Activated effector memory CD4-positive, alpha-beta T cell treated with anti-CD3 and anti-CD28 coated beads, Interleukin-2, amount 50 U/mL, for 16 hours (primary cell): ENCODE data around the gene KRCC1.

ENCODE experiments used
- DNase-seq: peaks from one replicate; pipeline ENCODE4 v3.0.0-alpha.2; 2020

KRCC1 gene

DNA sequence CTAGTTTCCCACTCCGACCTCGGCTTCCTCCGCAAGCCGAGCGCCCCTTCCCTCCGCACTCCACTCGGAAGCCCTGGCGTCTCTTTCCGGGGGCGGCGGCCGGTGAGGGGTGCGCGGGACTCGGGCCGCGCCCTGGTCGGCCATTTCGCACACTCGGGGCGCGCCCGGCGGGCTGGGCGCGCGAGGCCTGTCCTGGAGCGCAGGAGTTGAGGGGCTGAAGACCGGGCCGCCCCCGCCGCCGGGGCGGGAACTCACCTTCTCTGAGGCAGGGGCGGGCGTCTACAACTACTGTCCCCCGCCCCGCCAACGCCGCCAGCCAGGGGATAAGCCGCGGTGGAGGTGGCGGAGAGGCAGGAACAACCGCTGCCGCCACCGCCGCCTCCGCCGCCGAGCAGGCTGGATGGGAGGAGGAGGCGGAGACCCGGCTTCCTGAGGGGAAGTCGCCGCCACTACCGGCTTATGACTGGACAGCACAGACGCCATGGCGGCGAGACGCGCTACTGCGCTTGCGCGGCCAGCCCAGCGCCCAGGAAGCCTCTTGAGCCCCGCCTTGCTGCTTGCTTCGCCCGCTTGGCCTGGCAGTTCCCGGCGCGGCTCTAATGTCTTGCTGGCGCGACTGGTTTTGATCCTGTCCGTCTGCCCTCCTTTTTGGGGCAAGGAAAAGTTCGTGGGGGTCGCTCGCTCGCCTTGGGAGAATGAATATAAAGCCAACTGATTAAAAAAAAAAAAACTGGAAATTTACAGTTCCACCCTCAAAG is at the start of gene KRCC1:
TSS of gene KRCC1 (minus strand) at position 413 of the 758 bp plus-strand sequence. CDS start 27,220 bp downstream, outside the sequence.
- DNase-seq, result peak; percentile 98

DNA sequence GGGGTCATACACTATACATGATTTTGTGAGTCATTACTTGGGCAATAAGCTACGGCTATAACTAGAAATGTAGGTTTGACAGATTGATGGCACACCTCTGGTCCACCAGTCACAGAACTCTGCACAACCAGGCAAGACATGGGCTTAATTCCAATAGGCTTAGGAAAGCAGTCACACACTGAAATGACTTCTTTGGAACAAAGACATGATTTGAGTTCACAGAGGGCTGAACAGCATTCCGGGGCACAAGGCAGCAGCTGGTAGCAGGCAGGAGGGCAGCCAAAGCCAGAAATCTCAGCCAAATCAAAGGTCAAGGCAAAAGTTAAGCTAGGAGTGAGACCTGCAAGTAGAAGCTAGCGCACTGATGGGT is 44.9 kb upstream of the KRCC1 start:
- no peak for DNase-seq

DNA sequence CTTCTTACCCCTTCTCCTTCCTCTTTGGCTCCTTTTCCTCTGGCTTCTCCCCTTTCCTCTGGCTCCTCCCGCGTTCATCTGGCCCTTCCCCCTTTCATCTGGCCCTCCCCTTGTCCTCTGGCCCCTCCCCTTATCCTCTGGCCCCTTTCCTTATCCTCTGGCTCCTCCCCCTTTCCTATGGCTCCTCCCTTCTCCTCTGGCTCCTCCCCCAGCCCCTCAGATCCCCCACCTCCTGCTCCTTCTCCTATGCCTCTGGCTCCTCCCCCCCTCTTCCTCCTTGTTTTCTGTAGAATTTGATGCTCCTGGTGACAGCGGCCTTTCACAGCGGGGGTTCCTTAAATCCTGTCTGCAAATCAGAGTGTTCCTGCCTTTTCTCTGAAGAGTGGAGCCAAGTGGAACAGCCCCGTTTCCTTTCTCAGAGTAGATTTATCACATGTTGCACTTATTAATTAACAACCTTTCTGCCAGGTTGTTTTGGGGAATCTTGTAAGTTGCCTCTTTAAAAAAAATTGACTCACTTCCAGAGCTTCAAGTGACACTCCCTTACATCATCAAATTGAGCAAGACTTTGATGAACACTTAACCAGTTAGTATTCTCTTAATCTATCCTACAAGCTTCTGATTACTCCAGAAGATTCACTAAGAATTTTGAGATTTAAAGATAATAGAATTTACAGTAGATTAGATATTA is 44.4 kb upstream of the KRCC1 start:
- no peak for DNase-seq

DNA sequence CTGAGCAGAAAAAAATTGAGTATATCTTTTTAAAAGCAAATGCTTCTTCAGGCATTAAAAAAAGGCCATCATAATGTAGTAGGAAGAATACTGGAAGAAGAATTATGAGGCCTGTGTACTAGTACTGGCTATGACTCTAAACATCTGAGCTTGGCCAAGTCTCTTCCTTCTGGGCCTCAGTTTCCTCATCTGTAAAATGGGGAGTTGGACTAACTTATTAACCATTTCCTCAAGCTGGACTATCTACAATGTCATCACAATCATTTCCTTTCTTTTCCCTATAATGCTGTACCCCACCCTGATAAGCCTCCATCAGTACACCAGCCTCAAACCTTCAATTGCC is 42.9 kb upstream of the KRCC1 start:
- DNase-seq, result no peak

DNA sequence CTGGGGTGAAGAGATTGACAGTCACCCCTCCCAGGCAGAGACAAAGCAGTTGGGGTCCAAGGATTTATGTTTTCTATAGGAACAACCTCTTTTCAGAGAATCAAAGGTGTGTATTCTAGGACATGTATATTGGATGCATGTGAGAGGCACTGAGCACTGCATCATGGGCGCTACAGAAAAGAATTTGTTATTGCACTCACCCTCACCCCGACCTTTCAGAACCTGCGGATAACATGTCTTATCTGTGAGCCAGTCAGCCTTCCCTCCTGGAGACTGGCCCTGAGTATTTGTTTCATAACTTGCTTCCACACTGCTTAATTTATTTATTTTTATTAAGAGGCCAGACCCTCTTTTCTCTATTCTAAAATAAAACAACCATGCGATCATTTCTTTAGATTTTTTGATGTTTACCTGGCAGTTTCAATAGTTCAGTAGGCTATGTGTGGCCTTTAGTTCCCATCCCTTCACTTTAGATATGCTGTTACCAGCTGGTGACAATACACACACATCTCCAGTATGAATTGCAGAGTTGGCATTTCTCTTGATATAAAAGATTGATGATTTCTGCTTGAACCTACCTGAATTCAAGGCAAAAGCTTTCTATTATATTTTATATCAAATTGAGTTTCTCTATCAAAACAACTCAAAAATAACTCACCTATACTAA is 42.4 kb upstream of the KRCC1 start:
- DNase-seq, result no peak

DNA sequence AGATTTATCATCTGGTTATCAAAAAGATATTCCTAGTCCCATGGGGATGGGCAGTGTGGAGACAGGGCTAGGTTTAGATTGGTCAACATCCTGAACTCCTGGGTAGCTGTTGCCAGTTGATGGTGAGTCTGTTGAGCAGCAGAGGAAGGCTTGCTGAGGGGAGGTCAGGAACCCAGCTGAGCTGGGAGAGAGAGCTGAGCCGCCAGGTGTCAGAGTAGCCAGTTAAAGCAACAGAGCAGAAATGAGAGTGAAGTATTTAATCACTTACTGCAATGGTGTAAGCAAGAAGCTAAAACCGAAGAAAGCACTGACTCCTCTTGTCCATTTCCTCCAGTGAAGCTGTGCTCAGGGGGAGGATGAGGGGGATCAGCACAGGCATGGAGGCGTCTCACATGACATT is 41.6 kb upstream of the KRCC1 start:
- no peak for DNase-seq

DNA sequence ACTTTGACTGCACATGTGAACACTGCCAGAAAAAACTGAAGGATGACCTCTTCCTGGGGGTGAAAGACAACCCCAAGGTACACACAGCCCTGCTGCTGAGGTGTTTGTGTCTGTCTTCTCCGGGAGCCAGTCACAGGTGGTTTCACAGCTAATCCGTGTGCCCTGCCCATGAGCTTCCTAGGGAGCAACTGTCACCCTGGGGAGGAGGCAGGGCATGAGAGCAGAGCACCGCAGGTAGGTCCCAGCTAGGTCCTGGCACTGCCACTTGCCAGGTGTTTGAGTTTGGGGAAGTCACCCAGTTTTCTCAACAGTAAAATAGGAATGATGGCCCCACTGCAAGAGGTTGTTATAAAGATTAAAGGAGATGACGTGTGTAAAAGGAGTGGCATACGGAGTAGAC is 41.1 kb upstream of the KRCC1 start:
- DNase-seq, result no peak

DNA sequence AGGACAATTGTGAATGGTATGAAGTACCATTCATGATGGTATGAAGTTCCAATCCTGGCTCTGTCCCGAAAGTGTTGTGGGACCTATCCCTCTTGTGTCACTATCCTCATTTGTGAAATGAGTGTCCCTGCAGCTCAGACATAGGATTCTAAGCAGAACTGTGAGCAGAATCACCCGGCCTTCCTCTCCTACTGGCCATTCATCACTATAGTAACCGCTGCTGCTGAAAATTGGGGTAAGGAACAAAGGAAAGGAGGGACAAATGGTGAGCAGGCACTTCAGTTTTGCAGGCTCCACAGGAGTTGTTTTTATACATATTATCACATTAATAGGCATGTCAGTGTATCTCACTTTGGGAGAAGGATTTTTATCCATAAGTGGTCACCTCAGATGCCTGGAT is 39.4 kb upstream of the KRCC1 start:
- no peak for DNase-seq

DNA sequence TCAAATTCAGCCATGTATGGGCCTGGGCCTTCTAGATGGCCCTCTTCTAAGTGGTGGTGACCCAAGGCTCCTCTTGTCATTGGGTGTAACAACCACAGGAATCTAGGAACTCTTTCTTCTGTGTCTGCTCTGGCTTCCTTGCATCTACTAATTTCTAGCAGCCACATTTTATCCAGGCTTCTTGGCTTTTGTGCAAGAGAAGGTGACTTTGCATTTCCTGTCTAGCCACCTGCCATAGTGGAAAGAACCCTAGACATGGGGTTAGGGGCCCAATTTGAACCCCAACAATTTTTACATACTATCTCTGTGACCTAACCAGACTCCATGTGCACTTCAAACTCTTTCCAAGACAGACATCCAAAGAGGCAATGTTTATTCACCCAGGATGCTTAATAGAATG is 37.2 kb upstream of the KRCC1 start:
- DNase-seq, result no peak

DNA sequence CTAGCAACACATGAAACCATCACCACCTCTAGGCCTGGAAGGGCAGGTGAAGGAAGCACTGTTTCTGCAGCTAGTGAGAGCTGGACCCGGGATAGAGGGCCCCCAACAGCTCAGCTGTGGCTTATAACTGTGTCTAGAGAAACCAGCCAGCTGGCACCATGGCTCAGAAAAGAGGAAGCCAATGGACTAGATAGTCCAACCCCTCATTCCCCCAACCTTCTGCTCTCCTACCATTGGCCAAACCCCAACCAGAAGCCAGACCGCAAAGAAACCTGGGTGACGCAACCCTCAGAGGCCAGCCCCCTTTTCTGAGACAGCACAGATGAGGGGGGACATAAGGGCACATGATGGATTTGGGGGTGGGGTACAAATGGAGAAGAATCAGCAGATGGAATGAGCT is 36.4 kb upstream of the KRCC1 start:
- no peak for DNase-seq

DNA sequence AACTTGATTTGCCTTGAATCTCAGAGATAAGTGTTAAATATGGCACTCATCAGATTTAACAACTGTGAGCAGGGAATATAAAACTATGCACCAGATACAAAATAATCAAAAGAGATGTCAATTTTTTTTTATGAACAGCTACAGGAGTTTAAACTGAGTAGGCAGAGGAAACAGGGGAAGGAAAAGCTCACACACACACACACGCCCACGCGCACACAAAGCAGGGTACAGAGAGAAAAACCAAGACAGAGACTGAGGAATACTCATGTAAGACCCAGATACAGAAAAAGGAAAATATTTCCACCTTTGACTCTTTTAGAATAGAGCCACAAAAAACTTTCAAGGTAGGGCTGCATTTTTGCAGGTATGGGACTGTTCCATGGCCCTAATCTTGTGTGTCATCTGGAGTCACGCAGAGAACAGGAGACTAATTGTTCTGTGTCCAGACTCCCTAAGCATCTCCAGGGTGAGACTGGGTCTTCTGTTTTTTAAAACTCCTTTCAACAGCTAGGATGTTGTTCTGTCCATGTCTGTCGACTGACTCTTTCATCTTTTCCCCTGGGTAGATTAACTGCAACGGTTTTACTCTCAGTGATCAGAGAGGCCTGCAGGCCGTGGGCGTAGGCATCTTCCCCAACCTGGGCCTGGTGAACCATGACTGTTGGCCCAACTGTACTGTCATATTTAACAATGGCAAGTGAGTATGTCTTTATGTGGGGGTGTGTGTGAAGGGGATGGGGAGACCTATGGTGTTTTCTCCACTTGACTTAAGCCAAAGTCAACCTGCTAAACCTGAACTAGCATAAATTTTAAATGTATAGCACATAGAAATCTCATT is 35.1 kb upstream of the KRCC1 start:
- peak; percentile 67 for DNase-seq

DNA sequence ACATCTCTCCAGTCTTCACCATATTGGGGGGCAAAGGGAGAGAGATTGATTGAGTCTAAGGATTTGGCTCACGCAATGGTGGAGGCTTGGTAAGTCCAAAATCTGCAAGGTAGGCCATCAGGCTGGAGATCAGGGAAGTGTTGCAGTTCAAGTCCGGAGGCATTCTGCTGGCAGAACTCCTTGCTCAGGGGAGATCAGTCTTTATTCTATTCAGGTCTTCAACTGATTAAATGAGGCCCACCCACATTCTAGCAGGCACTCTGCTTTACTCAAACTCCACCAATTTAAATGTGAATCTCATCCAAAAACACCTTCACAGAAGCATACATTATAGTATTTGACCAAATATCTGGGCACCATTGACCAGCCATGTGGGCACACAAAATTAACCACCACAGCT is 33.4 kb upstream of the KRCC1 start:
- no peak for DNase-seq

DNA sequence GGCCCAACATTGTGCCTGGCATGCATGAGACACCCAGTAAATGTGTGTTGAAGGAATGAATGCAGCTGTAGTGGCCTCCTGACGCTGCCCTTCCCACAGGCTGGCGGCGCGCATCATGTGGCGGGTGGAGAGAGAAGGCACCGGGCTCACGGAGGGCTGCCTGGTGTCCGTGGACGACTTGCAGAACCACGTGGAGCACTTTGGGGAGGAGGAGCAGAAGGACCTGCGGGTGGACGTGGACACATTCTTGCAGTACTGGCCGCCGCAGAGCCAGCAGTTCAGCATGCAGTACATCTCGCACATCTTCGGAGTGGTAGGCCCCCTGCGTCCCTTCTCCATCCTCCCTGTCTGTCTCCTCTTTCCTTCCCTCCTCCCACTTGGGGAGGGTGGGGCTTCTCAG is 32.2 kb upstream of the KRCC1 start:
- DNase-seq, result no peak

DNA sequence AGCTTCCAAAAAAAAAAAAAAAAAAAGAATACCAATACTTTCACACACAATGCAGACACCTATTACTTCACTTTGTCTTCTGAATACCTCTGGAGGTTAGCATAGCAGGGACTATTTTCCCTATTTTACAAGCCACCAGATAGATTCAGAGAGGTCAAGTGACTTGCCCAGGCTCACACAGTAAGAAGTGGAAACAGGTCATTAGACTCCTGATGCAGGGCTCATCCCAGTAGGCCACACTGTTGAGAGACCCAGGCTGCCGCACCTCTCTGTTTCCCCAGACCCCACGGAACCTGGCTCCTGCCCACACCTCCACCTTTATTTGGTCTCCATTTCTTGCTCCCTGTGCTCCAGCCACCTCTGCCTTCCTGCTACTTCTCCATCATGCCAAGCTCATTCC is 31.5 kb upstream of the KRCC1 start:
- DNase-seq, result no peak

DNA sequence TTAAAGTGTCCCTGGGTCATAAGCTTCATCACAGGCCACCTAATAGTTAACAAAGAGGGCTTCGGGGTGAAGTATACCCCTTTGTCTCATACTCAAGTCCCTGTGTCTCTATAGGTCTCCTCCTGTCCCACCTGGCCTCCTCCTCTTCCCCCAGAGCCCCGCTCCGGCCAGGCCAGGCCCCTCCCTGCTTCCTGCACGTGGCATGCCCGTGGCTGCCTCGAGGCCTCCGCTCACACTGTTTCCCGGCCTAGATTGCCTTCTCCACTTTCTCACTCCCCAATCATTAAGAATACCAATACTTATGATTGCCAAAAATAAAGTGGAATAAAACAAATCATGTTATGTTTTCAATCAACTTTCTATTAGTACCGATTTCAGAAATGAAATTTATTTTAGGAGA is 30.8 kb upstream of the KRCC1 start:
- no peak for DNase-seq

DNA sequence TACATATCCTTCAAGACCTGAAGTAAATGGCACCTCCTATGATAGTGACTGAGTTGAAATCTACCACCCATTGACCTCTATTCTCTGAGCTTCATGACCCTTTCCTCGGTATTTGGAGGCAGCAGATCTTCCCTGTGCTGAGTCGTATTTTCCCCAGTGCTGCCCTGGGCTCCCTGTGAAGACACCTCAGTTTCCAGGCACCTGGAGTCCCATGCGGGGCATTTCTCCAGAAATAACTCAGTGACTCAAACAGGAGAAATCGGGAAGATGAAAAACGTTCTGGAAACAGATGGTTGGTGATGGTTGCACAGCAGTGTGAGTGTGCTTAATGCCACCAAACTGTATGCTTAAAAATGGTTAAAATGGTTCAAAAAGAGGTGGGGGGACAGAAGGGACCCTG is 30.0 kb upstream of the KRCC1 start:
- DNase-seq, result no peak

DNA sequence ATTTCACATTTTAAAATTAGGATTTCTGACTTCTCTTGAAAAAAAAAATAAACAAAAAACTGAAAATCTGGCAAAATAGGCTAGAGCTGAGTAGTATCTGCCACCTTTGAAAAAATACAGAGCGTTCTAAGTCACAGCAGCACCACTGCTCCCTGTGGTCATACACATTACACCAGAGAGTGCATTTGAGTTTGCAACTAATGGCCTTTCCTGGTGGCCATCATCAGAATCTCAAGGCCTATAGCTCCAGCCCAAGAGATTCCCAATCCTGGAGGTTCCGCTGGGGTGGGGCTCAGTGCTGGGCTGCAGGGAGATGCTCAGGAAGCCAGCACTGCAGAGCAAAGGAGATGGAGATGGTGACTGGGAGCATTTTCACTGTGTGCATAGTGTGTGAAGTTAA is 29.5 kb upstream of the KRCC1 start:
- DNase-seq, result no peak

DNA sequence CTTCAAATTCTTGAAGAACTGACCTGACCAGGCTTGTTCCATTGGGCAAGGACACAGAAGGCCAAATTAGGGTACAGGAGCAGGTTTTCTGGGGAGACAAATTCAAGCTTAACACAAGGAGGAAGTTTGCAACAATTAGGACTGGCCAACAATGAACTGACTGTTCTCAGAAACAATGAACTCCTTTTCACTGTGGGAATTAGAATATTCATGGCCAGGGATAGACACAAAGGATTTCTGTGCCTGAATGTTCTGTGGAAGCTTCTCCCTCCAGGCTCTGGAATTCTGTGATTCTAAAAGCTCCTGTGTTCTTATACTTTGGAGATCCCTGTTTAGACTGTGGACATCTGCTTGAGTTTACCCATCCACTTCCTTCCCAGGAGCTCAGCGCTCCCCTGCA is 27.2 kb upstream of the KRCC1 start:
- DNase-seq, result no peak

DNA sequence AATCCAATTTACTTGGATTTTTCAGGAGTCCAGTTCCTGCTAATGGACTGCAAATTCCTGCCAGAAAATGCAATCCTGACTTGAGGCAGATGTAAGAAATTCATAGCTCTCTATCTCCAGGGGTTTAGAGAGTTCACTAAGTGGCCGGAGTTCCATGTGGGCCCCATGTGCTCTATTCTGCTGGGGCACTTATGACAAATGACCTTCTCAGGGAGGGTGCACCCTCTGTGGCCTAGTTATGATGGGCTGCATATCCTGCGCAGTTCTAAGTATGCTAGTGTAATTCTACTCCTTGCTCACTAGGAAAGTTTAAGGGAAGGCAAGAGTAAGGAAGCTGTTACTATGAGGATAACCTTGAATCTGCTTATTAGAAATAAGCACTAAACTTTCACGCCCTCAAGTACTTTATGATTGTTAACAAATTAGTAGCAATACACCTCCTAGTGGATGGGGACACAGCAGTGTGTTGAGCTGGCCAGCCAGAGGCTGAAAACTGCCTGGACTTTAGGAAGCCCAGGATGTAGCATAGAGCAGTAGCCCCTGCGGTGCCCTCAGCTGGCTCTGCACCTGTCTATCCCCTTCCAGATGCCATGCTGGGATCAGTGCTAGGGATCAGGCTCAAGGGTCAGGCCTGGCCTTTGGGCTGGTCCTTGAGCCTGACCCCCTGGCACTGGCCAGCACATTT is 26.5 kb upstream of the KRCC1 start:
- no peak for DNase-seq

DNA sequence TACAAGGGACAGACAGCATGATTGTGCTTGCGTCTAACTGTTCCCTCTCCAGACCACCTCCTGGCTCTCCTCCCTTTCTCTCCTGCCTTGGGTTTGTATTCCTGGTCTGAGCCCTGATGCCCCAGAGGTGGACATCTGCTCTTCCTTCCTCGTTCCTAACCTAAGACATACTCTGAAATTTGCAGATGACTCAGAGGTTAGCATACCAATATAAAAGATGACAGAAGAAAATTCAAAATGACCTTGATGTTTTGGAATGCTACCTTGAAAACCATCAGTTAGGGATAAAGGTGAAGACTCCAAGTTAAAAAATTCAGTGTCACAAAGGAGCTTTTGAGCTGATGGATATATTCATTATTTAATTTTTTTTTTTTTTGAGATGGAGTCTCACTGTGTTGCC is 25.0 kb upstream of the KRCC1 start:
- DNase-seq, result no peak

DNA sequence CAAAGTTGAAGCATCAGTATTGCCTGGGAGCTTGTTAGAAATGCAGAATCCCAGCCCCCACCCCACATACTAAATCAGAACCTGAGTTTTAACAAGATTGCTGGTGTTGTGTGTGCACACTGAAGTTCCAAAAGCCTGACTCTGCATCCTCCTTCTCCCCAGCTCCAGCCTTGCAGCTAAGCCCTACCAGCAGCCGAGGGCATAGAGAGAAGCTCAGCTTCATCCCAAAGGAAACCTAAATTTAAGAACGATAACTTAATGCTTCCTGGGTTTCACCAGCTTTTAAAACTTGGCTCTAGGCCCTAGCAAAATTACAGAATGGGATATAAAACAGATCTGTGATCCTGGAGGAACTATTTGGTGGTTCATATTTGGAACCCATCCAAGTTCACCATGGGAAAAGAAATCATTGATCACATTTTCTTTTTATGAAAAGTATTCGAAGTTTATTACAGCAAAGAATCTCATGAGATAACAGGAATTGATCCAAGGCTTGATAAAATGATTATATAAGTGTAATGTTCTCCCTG is 23.1 kb upstream of the KRCC1 start:
- no peak for DNase-seq

DNA sequence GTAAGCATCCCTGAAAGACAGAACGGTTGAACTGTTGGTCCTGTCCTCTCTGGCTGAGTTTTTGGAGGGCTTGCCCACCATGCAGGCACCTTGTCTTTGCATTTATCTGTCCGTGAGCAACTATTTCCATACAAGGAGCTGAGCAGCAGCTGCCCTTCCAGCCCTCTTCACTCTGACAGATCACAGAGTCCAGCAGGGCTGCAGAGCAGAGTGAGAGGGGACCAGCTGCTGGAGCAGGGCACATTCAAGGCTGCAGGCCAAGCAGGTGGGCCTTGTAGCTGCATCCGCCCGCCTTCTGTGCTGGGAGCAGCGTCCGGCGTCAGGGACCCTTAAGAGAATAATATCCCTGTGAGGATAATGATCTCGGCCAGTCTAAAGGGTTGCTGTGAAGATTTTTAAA is 21.5 kb upstream of the KRCC1 start:
- no peak for DNase-seq

DNA sequence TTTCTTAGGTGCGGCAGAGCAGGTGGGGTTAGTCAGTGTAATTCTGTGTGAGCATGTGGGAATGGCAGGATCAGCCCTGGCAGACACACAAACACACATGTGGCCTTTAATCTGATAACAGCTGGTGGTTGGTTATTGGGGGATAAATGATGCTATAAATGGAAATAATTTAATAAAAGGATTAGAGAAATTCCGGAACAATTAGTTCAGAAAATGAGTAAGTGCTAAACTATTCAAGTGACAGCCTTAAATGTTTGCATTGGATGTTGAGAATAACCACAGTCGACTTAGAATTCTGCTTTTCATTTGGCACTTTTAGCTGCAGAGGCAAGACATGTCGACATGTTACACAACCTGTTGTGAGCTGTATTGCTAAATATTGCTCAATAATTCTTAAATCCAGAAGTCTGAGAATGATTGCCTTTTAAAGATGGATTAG is 19.3 kb upstream of the KRCC1 start:
- no peak for DNase-seq
